Activated CD8-positive, alpha-beta T cell treated with anti-CD3 and anti-CD28 coated beads for 36 hours (primary cell): ENCODE results near the gene TMEM127. TPM values are rescaled to one million over a fixed set of nuclear protein-coding genes. Genes with fewer than 3 reads are reported as not detected.

ENCODE experiments used
- ATAC-seq: fragments of 200-7000 bp; cut with Tn5 transposase; one replicate; pipeline ENCODE4 v1.10.0; 2021; ENCODE audit warnings: mild to moderate bottlenecking, moderate library complexity
- CTCF ChIA-PET: fragments of 350-600 bp; sonication (Branson Sonifier 250); formaldehyde crosslinking; loops from one replicate; lab custom pipeline; 2021; ENCODE audit warnings: antibody characterized with exemption; lab: Charles Lee
- POLR2A ChIA-PET: fragments of 350-600 bp; sonication (Branson Sonifier 250); formaldehyde crosslinking; loops from one replicate; lab custom pipeline; 2021; ENCODE audit warnings: antibody characterized with exemption; lab: Charles Lee
- DNase-seq: peaks from one replicate; pipeline ENCODE4 v3.0.0-alpha.2; 2020
- H3K27ac Mint-ChIP-seq: one replicate; pipeline ENCODE4 v1.8.0; 2021; ENCODE audit warnings: mild to moderate bottlenecking, mixed read lengths
- H3K27me3 Mint-ChIP-seq: one replicate; pipeline ENCODE4 v1.8.0; 2021; ENCODE audit warnings: mixed read lengths
- H3K36me3 Mint-ChIP-seq: one replicate; pipeline ENCODE4 v1.8.0; 2021; ENCODE audit warnings: low read depth, mixed read lengths
- H3K4me1 Mint-ChIP-seq: one replicate; pipeline ENCODE4 v1.8.0; 2021; ENCODE audit warnings: low read depth, mixed read lengths
- H3K4me3 Mint-ChIP-seq: one replicate; pipeline ENCODE4 v1.8.0; 2021; ENCODE audit warnings: mild to moderate bottlenecking, moderate library complexity, mixed read lengths
- H3K9me3 Mint-ChIP-seq: one replicate; pipeline ENCODE4 v1.8.0; 2021; ENCODE audit warnings: mixed read lengths
- intact Hi-C: fragments of 100-400 bp; cut with micrococcal nuclease; formaldehyde crosslinking; loops from one replicate; pipeline ENCODE4 v1.10.0; 2022
- total RNA-seq, 2 experiments: library from RNA; stranded (reverse); gene quantifications; one replicate each; pipeline ENCODE4 v1.2.3, GENCODE V29; 2021
- TF ChIP-seq, protein P1 (sequence below): fragments of 200-600 bp; IDR thresholded peaks from one replicate; pipeline ENCODE4 v1.8.0; 2022; ENCODE audit warnings: antibody characterized with exemption, mild to moderate bottlenecking

TMEM127 gene
- total RNA-seq, 2 experiments from 2014 or later: 13.1 to 15.0 TPM

DNA sequence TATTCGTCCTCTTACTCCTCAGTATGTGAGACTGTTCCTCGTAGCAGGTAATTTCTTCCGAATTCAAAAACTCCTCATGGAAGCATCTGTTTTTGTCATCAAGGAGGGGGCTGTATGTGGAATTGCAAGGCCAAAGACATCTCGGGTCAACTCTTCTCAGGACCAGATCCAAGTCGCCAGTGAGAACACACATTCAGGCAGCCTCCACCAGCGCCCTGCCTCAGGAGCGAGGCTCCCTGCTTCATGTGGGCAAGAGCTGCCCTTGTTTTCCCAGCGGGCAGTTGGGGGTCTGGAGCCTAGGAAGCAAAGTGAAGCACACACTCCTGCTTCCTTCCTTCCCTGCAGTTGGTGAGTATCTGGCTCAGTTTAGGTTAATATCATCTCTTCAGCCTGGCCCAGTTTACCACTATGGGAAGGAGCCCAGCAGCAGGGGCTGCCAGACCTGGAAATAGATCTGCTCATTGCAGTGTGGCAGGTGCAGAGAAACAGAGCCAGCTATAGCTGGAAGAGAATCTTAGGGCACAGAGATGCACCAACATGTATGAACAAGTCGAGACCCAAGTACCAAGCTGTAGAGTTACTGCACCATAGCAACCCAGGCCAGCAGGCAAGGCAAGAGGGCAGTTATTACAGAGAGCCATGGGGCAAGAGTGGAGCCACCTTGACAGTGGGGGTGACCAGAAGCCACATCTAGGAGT lies 25.3 kb downstream of the TMEM127 start:
- ChIA-PET CTCF (interaction anchor here (1.1 to 1.5 kb wide), 5 partner anchors 12 to 218 kb away, joined by 3 to 5 read pairs (median 3); no protein-coding TSS in a partner anchor), POLR2A (interaction anchor here (1.3 to 3.6 kb wide), 4 partner anchors 14 to 361 kb away, joined by 4 to 9 read pairs (median 5); no protein-coding TSS in a partner anchor)
- no peak for DNase-seq
- Mint-ChIP-seq H3K36me3 (peaks cover 7% of the 10 kb centered on the region), H3K27me3 (no peaks in the 10 kb centered on the region), H3K4me3 (no peak overlapping the region), H3K27ac (peak overlapping the region; percentile 95), H3K9me3 (no peaks in the 10 kb centered on the region), H3K4me1 (peaks cover 32% of the 10 kb centered on the region)
- intact Hi-C loops: no loop called here
- ATAC-seq: no peak
- TF ChIP-seq, protein P1, sequence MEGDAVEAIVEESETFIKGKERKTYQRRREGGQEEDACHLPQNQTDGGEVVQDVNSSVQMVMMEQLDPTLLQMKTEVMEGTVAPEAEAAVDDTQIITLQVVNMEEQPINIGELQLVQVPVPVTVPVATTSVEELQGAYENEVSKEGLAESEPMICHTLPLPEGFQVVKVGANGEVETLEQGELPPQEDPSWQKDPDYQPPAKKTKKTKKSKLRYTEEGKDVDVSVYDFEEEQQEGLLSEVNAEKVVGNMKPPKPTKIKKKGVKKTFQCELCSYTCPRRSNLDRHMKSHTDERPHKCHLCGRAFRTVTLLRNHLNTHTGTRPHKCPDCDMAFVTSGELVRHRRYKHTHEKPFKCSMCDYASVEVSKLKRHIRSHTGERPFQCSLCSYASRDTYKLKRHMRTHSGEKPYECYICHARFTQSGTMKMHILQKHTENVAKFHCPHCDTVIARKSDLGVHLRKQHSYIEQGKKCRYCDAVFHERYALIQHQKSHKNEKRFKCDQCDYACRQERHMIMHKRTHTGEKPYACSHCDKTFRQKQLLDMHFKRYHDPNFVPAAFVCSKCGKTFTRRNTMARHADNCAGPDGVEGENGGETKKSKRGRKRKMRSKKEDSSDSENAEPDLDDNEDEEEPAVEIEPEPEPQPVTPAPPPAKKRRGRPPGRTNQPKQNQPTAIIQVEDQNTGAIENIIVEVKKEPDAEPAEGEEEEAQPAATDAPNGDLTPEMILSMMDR: no peak

DNA sequence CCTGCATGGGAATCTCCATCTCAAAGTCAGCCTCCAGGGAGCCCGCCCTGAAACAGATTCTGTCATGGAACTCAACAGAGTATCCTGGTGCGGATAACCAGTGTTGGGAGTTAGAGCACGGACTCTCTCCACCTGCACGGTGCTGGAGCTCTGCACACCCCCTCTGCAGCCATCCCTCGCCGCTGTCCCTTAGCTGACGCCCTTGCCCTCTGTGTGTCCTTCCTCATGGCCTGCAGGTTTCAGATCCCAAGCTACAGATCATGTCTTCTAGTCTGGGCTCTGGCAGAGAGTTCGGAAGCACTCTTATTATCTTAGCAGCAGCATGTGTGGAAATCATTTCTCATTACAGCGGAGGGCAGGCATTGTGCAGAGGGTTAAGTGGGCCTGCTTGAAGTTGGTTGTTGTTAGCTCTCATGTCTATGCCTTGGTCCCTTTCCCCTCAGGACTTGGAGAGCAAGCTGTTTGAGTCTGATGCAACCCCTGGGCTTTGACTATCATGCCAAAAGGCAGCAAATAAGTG lies 26.0 kb downstream of the TMEM127 start:
- CTCF ChIA-PET: interaction anchor here (0.9 to 1.4 kb wide), 3 partner anchors 27 to 217 kb away, joined by 3 to 5 read pairs (median 4); no protein-coding TSS in a partner anchor

DNA sequence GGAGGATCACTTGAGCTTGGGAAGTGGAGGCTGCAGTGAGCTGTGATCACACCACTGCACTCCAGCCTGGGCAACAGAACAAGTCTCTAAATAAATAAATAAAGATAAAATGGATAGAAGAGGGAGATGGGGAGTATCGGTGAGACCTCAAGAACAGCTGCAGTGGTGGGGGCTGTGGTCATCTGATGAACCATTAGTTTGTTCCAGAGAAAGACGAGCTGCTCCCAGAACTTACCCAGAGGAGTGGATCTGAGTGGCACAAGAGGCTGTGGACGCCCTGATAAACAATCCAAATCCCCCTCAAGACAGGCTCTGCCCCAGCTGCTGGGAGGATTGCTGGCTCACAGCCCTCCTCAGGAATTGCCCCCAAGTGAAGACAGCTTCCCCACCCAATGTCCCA lies 26.7 kb downstream of the TMEM127 start:
- POLR2A ChIA-PET: interaction anchor here (0.5 to 3.6 kb wide), 5 partner anchors 9 to 39 kb away, joined by 3 to 9 read pairs (median 3); no protein-coding TSS in a partner anchor

More for the DNA sequence above, 26.0 kb downstream of the TMEM127 start:
- H3K36me3 Mint-ChIP-seq: peaks cover 7% of the 10 kb centered on the region
- H3K27ac Mint-ChIP-seq: peak overlapping the region; percentile 95
- intact Hi-C loops: no loop called here
- peaks cover 29% of the 10 kb centered on the region for H3K4me1 Mint-ChIP-seq
- no peak for DNase-seq
- POLR2A ChIA-PET: interaction anchor here (0.5 to 3.6 kb wide), 5 partner anchors 9 to 39 kb away, joined by 3 to 9 read pairs (median 3); no protein-coding TSS in a partner anchor
- H3K4me3 Mint-ChIP-seq: no peak overlapping the region
- H3K9me3 Mint-ChIP-seq: no peaks in the 10 kb centered on the region
- TF ChIP-seq, protein P1: no peak
- H3K27me3 Mint-ChIP-seq: no peaks in the 10 kb centered on the region
- ATAC-seq: no peak

DNA sequence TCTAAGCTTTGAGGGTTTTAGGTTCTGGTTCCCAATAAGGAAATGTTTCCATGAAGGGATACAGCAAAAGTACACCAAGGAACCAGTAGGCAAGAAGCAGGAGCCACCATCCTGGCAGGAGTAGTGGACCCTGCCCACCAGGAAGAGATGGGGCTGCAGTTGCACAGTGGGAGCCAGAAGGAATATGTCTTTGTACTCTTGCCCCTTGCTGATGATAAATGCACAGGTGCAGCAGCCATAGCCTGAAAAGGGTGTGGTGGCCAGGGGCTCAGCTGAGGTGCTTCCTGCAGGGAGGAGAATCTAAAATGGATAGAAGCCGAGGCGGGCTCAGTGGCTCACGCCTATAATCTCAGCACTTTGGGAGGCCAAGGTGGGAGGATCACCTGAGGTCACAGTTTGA lies 27.5 kb downstream of the TMEM127 start:
- intact Hi-C loops: no loop called here
- POLR2A ChIA-PET: interaction anchor here (1.2 to 3.6 kb wide), 2 partner anchors 16 to 64 kb away, joined by 3 to 9 read pairs; no protein-coding TSS in a partner anchor
- ATAC-seq (no peak), DNase-seq (no peak)
- H3K36me3 Mint-ChIP-seq: peaks cover 7% of the 10 kb centered on the region
- no peaks in the 10 kb centered on the region for H3K9me3 Mint-ChIP-seq
- no peak overlapping the region for H3K4me3 Mint-ChIP-seq
- H3K4me1 Mint-ChIP-seq: peaks cover 26% of the 10 kb centered on the region
- no peak overlapping the region for H3K27ac Mint-ChIP-seq
- H3K27me3 Mint-ChIP-seq: no peaks in the 10 kb centered on the region
- CTCF ChIA-PET: interaction anchor here (1.6 to 2.8 kb wide), 2 partner anchors 26 to 245 kb away, joined by 4 to 7 read pairs; no protein-coding TSS in a partner anchor
- TF ChIP-seq, protein P1: no peak

More for the DNA sequence above, 26.7 kb downstream of the TMEM127 start:
- Mint-ChIP-seq H3K4me1 (peaks cover 26% of the 10 kb centered on the region), H3K27ac (no peak overlapping the region), H3K36me3 (peaks cover 7% of the 10 kb centered on the region), H3K9me3 (no peaks in the 10 kb centered on the region), H3K4me3 (no peak overlapping the region), H3K27me3 (no peaks in the 10 kb centered on the region)
- DNase-seq (no peak), ATAC-seq (no peak)
- TF ChIP-seq, protein P1: no peak
- CTCF ChIA-PET: interaction anchor here (0.9 to 2.8 kb wide), 2 partner anchors 65 to 246 kb away, joined by 5 to 7 read pairs; no protein-coding TSS in a partner anchor
- intact Hi-C loops: no loop called here
